ENCODE measurements around the gene POU5F2.
A peak's percentile ranks its signal among the peaks of the same experiment; 100 is the strongest.

POU5F2 gene, protein sequence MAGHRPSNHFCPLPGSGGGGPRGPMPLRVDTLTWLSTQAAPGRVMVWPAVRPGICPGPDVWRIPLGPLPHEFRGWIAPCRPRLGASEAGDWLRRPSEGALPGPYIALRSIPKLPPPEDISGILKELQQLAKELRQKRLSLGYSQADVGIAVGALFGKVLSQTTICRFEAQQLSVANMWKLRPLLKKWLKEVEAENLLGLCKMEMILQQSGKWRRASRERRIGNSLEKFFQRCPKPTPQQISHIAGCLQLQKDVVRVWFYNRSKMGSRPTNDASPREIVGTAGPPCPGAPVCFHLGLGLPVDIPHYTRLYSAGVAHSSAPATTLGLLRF

DNA sequence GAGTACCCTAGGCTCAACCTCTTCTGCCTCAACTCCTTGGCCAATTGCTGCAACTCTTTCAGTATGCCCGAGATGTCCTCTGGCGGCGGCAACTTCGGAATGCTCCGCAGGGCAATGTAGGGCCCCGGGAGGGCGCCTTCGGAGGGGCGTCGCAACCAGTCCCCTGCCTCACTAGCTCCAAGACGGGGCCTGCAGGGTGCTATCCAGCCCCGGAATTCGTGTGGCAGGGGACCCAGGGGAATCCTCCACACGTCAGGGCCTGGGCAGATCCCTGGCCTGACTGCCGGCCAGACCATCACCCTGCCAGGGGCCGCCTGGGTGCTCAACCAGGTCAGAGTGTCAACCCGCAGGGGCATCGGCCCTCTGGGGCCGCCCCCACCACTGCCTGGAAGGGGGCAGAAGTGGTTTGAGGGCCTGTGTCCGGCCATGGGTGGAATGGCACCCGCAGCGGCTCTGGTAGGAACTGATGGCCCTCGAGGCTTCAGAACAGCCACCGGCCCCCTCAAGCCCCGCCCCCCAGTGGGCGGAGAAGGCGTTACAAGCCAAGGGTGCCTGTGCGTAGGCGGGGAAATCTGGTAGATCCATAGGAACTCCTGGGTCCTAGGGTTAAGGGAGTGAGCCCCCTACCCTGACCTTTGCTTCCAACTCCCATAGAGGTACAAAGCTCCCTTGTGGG, at the start of gene POU5F2:
Gene POU5F2, minus strand, starts transcription at position 465 of the 676 bp plus-strand sequence. Its CDS starts 37 bp downstream, at position 428.
- no peak for DNase-seq

DNA sequence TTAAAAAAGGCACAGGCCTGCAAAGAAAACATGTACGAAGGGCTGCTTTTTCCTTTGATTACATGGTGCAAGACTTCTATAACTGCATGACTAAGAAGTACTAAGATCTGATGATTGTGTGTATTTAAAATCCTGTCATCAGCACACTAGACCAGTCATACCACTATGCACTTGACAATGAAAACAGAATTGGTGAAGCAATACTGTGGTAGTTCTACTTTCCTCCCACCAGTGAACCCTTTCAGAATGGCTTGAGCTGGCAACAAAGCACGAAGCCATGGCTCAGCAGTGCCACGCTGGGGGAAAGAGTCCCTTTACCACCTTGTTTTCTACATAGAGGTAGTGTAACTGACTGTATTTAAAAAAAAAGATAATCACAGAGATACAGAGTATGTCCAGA, 49.0 kb upstream of the POU5F2 start:
- no peak for DNase-seq

DNA sequence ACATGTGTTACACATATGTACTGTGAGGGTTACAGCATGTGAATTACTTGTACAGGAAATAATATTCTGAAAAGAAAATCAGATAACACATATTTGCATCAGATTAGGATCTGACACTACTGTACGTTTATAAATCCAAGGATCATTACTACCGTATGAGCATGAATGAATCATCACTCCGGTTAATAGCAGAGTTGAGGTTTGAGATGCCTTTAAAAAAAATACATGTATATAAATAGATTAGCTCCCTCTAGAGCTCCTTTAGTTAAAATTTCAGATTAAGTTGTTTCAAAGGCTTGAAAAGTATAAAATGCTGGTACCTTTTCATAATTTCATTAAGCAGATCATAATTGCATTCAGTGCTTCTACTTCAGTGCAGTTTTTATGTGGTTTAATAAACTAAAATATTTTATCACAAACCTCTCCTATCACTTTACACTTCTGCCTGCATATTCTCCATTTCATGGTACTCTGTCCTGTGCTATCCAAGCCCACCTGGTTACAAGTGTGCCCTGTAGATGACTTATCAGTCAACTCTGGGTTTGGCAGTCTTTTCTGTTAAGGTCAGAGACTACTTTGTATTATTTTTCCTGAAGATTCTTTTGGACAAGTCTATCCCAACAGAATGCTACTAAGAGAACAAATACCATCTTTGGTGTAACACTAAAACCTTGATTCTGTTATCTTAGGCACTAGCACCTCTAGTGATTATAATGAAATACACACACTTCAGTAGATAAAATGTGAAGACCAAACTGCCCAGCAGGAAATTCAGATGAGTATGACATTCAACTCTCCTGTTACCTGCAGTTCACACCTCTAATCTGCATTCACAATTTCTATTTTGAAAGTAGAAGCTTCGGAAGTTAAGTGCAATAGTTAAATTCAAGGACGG, 48.0 kb upstream of the POU5F2 start:
- no peak for DNase-seq

DNA sequence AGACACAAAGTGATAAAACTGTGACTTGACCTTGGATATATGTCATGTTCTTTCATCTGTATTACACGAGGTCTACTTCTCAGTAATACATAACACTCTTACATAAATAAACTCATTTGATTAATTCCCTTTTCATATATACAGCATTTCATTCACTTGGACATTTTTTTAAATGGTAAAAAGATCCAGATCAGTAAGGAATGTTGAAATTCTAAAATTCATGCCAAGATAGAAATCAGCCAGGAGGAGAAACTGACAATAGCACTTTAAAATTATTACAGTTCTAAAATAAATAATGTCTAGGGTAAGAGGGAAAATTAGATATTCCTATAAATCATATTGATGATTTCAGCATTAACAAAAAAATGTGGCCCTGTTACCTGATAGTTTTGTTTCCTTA, 46.2 kb upstream of the POU5F2 start:
- no peak for DNase-seq

DNA sequence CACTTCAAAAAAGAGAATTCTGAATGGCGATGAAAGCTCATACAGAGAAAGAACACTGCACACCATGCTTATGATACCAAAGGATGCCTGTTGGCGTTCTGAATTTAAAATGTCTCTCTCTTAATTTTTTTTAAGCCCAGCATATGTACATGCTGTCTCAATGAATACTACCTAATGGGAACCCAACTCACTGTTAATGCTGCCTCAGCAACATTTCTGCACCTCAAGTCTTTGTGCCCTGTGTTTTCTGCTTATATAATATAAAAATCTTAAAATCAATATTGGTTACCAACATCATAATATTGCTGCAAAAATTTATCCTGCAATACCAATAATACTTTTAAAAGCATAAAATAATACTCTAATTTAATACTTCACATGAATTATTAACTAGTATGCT, 44.1 kb upstream of the POU5F2 start:
- DNase-seq: no peak

DNA sequence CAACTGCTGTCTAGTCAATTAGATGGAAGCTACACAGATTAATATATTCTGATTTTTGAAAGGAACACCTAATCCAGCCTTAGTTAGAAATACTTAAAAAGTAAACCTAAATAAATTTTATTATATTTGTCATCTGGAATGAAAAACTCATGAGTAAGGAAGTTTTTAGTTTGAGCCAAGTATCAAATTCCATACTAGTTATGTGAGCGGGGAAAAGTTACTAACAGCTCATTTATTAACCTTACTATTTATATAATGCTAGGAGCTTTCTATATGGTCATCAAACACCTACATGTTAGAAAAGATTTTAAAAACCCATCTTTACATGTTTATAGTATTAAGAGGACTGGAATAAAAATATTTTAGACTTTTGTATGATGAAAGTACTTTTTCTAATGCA, 41.6 kb upstream of the POU5F2 start:
- no peak for DNase-seq

DNA sequence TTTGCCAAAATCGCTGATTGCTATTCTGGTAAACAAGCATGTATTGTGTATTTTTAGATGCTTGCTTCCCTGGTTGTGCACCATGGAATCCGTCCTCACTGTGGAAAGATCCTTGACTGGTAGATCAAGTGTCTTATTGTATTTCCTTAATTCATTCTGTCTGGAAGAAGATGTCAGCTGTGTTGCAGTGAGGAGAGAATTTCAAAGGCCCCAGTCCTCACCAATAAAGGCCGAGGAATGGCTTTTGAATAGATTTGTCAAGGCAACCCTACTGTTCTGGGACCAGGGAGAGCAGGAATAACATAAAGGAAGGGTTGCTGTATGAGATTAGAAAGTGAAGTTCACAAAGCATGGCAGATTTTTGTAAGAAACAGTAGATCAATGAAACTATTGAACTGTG, 36.2 kb upstream of the POU5F2 start:
- no peak for DNase-seq

DNA sequence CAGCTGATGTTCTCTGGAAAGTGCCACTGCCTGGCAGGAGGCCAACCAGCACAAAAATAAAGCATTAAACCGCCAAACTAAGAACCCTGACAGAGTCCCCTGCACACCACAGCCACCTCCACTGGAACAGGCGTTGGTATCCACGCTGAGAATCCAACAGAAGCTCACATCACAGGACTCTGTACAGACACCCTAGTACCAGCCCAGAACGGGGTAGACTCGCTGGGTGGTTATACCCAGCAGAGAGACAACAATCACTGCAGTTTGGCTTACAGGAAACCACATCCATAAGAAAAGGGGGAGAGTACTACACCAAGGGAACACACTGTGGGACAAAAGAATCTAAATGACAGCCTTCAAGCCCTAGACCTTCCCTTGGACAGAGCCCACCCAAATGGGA, 15.0 kb upstream of the POU5F2 start:
- no peak for DNase-seq

DNA sequence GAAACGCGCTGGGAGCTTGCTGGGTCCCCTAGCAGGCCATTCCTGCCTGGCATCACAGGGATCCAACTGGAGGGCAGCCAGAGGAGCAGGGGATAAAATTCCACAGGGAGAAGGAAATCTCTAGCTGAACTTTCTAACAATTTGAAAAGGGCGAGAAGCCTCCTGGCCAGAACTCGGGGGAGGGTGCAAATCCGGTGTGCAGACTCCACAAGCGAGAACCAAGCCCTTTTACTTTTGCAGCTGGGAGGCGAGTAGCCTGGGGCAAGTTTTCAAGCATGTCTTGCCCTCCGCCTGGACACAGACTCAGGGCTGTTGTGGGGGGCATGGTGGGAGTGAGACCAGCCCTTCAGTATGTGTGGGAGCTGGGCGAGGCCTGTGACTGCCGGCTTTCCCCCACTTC, 14.3 kb upstream of the POU5F2 start:
- no peak for DNase-seq

DNA sequence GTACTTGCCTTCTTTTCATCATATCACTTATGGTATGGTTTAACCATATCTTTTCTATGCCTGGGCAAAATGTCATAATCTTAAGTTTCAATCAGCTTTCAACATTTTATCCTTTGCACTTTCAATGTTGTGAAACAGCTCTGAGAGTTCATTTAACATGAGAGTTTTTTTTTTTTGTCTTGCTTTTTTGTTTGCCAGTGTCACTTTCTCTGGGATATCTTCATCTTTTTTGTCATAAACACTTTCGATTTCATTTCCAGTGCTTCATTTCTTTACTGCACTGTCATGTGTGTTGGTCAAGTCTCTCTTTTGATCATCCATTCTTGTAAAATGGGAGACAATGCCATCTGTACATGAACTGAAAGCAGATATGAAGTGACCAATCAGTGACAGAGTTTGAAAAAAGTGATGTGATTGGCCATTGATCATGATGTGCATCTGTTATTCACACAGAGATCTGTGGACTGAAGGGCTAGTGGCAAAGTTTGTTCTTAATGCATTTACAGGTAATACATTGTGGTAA, 7.5 kb upstream of the POU5F2 start:
- DNase-seq: no peak

DNA sequence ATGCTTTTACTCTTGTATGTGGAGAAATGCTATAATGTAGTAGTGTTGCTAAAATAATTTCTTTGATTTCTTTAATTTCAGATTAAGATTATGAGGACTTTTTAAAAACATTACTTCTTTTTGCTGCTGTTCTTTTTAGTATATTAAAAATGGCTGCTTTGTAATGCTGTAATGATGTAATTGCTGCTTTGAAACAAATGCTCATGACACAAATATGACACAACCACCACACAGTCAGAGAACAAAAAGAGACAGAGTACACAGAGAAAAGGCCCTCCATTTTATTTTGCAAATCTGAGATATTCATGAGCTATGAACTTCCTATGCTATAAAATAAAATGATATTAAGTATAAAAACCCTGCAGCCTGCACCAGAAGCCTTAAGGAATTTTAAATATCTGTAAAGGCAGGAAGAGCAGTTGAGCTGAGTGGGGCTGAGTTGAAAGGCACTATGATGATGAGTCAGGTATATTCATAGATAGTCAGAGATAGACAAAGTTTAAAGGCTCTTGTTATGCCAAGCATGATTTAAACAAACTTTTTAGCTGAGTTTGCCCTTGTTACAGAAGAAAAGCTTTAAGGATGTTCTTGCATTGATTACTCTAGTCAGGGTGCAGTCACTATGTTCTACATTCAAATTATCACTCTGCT, 5.1 kb upstream of the POU5F2 start:
- DNase-seq: no peak

DNA sequence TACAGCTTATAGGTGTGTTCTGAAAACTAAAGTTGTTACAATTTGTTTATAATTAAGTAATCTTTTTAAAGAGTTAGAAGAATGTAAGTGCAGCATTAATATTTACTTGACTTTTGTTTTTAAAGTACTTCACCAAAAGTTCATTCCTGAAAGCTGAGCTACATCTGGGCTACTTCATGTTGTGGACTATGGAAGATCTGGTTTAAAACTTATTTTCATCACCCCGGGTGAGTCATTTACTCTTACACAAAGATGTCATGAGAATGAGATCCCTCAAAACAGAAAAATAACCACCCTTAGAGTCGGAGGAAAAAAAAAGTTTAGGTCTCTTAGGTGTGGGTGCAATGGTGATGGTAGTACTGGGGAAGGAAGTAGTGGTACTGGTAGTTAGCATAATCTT, 5.1 kb downstream of the POU5F2 start:
- no peak for DNase-seq

DNA sequence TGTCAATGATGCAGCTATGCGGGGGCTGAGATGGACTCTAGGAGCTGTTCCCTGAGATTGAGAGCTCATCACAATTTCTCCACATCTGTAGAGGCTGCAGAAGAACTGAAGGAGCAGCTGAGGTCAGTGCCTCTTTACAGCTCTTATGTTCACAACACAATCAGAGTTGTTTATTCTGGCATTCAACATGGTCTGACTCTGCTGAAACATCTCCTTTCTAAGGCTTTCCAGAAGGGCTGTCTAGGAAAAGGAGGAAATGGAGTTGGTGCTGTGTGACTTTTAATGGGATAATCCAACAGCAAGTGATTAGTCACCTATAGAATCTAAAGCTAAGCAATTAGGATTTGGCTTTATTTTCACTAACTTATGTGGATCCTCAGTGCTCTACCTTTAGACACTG, 6.0 kb downstream of the POU5F2 start:
- DNase-seq: no peak

DNA sequence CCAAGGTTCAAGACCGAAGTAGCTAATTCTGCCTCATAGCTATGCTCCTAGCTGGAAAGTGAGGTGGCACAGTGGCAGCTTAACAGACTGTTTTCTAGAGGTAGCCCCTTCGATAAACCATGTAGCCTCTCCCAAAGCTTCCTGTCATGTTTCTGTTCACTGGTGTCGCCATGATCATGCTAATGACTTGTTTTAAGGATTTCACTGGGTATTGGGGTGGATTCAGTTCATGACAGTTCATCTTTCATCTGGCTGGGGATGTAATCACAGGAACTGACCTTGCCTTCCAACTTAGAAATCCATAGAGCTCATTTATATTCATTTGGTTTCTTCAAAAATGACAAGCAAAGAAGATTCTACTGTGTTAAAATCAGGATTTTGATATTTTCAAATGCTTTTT, 9.4 kb downstream of the POU5F2 start:
- DNase-seq: no peak

DNA sequence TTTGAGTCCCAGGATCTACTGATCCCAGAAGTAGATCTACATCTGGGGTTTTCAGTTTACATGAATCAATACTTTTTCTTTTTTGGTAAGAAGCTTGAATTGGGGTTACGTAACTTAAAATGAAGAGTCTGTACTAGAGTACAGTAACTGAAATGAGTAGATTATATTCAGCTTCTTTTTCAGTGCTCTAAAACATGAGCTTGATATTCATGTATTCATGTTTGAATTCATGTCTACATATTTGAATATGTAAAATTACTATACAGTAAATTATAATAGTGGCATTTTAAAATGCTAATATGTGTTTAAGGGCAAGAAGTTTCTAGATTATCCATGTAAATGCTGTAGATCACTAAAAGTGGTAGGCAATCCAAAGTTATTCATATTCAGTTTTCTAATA, 14.8 kb downstream of the POU5F2 start:
- no peak for DNase-seq

DNA sequence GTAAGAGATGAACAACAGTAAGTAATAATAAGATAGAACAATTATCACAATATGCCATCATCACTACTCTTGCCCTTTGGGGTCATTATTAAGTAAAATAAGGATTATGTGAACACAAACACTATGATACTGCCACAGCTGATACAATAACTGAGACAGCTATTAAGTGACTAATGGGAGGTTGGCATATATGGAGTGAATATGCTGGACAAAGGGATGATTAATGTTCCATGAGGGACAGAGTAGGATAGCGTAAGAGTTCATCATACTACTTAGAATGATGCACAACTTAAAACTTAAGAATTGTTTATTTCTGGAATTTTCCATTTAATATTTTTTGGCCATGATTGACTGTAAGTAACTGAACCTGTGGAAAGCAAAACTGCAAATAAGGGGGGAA, 16.6 kb downstream of the POU5F2 start:
- DNase-seq: no peak

DNA sequence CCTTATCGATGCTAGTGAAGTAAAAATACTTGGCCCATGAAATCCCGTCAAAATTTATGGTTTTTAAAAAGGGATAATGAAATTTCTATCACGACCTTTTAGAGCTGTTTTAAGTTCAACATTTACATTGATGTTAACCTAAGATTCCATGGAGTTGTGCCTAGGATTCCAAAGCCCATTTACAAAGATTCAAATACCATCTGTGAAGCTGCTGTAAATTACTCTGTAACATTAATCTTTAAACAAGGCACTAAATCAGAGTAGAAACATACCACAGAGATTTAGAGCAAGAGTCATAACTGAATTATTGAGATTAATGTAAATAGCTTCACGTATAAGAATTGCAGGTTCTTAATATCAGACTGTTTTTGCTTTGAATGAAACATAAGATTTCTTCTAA, 17.7 kb downstream of the POU5F2 start:
- no peak for DNase-seq

DNA sequence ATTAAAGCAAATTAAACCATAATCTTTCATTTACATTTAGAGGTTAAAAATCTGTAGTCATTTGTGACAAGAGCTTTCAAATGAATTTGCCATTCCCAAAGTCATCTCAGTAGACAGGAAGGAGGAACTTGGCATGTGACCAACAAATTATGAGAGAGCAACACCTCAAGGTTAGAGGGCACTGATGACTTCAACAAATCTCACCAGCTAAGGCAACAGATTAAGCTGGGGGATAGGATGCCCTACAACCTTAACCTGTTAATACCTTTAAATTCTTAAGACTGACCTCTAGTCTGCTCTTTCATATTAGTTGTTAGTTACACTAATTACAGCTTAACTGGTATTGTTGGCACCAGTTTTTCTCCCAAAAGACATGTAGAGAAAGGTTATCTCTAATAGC, 18.4 kb downstream of the POU5F2 start:
- no peak for DNase-seq

DNA sequence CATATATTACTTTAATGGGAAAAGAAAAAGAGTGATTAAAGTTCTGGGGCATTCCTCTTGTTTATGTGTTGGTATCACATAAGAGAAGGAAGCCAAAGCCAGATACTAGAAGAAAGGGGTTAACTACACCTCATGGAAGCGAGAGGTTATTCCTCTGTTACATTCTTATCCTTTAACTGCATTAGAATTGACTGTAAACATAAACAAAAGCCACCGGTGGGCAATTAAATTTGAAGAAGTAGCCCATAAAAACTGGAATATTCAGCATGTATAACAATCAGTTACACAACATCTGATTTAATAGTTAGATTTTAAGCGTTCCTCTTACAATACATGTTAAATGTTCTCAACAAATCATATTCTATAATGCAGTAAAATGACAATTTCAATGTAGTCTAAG, 18.8 kb downstream of the POU5F2 start:
- DNase-seq: no peak

DNA sequence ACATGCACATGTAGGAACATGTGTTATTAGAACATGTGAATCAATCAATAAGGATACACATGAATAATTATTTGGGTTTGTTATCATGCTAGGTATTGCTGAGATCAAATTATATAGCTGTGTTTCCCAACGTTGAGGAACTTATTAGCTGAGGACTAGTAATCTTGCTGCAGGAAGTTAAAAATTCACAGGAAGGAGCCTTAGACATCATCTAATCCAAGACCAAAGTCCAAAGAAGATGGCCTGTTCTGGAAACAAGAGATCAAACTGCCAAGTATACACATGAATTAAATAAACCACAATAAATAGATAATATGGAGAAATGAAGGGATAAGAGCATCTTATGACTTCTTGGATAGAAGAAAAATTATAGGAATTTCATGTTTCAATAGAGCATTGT, 19.9 kb downstream of the POU5F2 start:
- no peak for DNase-seq

DNA sequence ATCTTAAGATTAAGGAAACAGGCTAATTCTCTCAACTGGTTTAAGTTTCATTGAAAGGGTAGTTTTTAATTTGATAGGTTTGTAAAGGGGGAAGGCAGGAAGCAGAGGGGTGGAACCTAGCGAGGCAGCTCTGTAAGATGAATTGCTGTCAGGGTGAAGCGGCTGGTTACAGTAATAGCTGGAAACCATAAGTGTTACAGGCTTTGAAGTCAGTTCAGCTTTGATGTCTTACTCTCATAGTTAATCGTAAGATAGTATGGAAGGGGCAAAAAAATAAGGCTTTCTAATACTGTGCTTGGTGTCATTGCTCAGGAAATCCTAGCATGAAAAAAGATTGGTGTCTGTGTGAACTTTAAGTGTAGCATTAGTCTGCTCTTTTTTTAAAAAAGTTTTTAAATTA, 20.3 kb downstream of the POU5F2 start:
- no peak for DNase-seq

DNA sequence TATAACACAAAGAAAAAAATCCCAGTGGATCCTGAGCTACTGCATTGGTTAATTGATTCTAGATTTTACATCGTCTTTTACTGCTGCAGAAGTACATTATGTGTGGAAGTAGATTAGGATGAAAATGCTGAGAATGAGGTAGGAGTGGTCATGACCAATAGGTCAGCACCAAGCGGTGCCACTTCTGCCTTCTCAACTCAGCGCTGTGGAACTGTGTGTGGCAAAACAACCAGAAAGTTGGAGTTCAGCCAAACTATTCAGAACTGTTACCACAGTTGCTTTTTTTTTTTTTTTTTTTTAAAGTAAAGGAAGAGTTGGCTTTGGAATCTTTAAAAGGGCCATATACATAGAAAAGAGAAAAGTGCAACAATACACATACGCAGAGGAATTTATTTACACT, 24.2 kb downstream of the POU5F2 start:
- DNase-seq: peak; percentile 22

DNA sequence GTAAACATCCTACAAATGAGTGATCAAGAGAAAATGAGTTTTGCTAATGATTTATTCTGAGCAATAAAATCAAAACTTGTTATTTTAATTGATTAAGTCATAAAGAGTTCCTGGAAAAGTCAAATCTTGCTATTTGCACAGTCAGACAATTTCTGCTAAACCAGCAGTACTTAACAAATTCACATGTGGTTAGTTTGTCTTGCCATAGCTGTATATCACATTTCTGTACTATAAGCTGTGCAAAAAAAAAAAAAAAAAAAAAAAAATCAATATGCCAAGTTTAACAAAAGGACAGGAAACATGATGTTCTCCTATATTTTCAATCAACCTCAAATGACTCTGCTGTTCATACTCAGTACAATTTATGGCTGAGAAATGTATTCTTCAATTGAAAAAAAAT, 24.9 kb downstream of the POU5F2 start:
- no peak for DNase-seq
